GM12891 (cell line): ENCODE results near the gene NINJ1.
"Not testable (repeated sequence)": the region's sequence is repeated elsewhere in the genome, so short reads cannot be mapped to it uniquely, and the experiment has no call there.

Experiments
- POLR2AphosphoS5 ChIP-seq: IDR thresholded peaks from 2 replicates; pipeline ENCODE4 v1.6.1; 2011; ENCODE audit warnings: low read depth, low read length, control low read depth
- TAF1 ChIP-seq: IDR thresholded peaks from 2 replicates; pipeline ENCODE4 v1.6.1; 2011; ENCODE audit warnings: low read depth, low read length, control low read depth

DNA sequence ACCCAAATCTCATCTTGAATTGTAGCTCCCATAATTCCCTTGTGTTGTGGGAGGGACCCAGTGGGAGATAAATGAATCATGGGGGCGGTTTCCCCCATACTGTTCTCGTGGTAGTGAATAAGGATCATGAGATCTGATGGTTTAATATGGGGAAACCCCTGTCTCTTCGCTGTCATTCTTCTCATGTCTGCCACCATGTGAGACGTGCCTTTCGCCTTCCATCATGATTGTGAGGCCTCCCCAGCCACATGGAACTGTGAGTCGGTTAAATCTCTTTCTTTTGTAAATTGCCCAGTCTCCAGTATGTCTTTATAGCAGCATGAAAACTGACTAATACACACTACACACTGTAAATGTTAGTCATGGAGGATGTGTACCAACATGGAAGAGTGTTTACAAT lies 12.6 kb upstream of the NINJ1 start:
- not testable (repeated sequence) for TF ChIP-seq POLR2AphosphoS5, TAF1
